ENCODE data around the gene ARHGEF16.

ARHGEF16 gene

DNA sequence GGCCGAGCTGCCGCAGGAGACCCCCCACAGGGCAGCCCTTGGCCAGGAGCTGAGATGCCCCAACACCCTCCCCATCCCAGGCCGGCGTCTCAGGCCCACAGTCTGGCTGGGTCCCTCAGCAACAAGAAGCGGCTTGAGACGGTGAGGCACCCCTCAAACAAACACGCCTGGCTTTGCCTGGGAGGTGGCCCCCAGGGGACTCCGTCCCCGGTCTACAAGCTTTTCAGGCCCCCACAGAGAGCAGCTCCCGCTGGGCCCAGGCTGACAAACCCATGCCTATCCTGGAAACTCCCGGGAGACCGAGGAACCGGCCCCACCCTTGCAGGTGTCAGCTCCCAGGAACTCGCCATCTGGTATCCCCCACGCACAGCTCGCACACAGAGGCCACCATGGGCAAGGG is 67.0 kb downstream of the ARHGEF16 start:
- no peak for DNase-seq

DNA sequence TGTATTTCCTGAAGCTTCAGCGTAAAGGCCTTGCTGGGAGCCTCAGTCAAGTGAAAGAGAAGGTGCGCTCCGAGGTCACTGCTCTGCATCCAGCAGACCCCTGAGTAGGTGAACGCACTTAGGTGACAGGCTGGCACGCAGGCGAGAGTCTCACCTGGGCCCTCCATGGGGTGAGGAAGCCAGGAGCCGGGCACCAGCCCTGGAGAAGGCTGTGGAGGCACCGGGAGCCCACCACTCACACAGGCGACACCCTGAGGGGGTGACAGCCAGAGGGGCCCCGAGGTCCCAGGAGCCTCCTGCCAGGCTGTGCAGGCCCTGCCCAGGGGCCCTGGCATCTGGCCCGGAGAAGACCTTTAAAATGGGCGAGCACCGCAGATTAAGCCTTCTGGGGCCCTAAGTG is 67.6 kb downstream of the ARHGEF16 start:
- DNase-seq: no peak

DNA sequence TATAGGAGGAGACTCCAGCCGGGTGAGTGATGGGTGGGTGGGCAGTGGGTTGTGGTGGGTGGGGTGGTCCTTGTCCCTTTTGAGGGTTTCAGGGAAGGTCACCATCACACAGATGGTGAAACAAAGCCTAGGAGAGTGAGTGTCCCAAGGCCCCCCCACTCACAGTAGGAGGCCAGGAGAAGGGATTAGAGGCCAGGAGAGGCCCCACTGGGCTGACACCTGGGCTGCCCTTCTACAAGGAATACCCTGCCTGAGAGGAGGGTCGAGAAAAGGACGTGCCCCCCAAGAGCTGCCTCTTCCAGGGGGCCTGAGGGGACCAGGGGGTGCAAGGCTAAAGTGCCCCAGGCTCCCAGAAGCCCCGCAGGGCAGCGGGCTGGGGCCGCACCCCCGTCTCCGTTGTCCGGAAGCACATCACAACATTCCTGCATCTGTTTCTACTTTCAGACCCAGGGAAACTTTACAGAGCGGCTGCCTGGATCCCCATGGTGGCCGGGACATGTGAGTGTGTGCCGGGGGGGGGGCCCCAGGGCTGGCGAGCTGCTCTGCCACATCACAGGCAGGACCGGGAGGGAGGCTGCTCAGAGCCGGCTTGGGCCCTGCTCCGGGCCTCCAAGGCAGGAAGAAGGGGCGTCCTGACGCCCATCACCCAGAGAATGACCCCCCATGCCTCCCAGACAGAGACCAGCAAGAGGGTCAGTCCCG is 68.2 kb downstream of the ARHGEF16 start:
- DNase-seq: no peak

DNA sequence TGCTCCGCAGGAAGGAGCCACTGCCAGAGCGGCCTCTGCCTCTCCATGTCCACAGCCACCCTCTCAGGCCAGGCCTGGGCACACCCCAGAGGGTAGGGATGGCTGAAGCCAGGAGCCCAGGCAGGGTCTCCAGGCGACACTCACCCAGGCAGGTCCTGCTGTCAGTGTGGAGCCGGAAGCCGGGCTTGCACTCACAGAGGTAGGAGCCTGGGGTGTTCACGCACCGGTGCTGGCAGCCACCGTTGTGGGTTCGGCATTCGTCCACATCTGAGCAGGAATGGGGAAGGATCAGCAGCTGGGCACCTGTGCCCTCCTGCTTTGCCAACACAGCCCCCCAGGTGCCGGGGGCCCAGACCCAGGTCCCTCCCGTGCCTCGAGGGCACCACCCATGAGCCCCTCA is 69.5 kb downstream of the ARHGEF16 start:
- no peak for DNase-seq

DNA sequence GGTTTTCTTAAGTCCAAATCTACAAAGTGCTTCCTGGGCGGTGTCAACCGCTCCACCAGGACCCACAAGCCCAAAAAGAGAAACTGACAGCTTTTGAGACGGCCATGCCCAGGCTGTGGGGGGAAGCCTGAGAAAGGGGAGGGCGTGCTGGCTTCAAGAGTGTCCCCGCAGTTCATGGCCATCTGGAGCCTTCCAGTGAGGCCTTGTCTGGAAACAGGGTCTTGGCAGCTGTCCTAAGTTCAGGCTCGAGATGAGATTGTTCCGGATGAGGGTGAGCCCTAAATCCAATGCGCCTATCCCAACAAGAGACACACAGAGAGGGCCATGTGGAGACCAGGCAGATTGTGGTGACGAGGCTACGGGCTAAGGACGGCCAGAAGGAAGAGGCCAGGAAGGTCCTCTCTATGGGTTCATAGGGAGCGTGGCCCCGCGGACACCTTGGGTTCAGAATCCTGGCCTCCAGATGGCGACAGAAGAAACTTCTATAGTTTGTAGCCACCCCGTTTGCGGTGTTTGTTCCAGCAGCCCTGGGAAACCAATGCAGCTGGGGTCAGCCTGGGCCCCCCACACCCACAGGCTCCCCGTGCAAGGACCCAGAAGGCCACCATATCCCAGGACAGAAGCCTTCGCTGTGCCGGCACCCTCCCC is 70.2 kb downstream of the ARHGEF16 start:
- DNase-seq: no peak

DNA sequence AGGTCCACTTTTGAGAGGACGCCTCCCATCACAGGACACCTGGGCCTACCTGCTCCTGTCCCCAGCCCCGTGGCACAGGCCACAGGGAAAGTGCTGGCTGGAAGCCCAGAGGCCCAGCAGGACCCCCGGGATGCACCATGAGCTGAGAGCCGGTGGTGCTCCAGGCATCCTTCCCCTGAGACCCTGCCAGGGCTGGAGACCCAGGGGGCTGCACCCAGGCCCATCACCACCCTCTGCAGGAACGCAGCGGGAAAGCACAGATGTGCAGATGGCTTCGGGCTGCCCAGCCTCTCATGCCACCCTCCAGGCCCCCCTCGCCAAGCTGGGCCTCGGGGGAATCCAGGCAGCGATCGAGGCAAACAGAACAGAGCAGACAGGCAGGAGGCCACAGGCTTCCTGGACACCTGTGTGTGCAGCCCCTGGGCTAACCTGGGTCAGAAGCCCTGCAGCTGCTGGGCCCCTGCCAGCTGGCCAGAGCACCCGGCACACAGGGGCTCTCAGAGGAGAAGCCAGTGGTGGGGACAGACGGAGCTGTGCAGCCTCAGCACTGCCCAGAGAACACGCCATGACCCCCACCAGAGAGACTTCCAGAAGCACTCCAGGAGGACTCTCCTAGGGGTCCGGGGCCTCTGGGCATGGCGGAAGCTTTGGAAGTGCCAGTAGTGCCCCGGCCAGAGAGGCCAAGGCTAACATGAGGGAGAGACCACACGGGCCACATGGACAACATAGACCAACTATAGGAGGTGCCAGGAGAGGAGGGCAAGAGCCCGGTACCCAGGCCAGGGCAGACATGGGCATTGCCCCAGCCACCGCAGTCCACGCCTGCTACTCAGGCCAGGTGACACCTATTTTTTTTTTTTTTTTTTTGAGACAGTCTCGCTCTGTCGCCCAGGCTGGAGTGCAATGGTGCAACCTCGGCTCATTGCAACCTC is 71.4 kb downstream of the ARHGEF16 start:
- DNase-seq: no peak

DNA sequence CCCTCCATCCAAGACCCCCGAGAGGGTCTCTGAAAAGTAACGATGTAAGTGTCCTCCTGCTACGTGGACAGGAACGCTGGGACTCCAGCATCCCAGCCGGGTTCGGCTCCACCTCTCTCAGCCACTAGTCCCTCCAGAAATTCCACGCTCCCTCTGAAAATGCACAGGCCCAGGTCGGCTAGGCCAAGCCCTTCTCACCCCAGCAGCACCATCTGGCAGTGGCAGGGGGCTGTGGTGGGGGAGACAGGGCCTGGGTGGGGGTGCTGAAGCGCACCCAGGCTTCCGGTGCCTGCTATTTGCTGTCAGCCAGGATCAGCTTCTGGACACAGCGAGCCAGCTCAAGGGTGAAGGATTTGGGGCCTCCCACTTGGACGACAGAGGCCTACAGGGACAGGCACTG is 73.3 kb downstream of the ARHGEF16 start:
- DNase-seq: no peak

DNA sequence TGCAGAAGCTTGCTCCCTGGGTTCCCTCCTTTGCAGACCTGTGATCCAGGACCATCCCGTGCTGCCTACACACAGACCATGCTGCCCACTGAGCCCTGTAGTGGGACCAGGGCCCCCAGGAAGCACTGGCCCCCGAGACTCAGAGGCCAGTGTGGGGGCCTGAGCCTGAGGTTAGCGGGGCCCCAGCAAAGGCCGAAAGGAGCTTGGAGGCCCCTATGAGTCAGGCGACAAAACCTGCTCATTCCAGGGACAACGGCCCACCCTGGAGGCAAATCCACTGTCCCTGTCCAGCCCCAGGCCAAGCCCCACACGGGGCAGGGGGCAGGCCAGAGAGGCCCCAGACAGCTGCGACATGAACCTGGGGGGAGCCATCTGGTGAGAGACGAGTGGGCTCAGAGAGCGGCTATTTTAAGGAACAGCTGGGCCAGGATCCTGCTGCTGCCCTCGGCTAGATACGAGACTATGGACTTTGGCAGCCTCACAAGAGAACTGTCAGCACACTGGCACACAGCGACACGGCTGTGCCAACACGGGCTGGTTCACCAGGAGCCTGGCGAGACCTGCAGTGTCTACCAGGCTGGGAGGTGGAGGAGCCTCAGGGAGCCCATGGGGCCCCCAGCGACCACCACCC is 74.7 kb downstream of the ARHGEF16 start:
- DNase-seq: no peak

DNA sequence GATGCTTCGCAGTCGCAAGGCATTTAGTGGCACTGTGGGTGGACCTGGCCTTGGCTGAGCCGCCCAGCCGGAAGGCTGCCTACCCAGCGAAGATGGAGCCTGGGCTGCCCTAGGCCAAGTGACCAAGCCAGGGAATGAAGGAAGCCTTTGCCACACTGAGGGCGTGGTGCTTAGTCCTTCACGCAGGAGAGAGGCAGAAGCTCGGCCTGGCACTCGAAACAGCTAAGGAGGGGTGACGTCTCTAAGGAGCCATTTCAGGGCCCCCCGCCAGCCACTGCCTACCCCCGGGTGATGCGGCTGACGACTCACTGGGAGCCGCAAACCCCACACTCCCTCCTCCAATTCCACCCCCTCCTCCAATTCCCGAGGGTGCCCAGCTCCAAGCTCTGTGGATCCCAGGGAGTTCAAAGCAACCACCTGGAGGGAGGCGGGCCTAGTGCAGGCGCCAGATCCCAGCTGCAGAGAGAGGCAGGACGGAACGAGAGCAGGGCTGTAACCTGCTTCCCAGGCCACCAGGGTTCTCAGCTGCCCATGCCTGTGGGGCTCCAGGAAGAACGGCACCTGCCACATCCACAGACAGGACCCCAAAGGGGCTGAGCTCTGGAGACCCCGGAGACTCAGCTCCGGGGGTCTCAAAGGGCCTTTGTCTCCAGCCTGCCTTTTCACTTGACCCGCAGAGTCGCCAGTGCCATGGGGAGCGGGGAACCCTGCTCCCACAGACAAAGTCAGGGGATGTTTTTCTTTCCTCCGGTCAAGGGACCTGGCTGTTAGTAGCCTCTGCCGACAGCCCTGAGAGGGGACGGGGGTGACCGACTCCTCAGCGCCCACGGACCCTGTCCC is 75.8 kb downstream of the ARHGEF16 start:
- DNase-seq: no peak

All from SIG-M5 (cell line).